IMR-90 (cell line): ENCODE results near the gene CECR2. TPM values are rescaled to one million over a fixed set of nuclear protein-coding genes. Genes with fewer than 3 reads are reported as not detected.

ENCODE experiments used
- ATAC-seq: fragments of 200-7000 bp; cut with Tn5 transposase; 2 replicates; pipeline ENCODE4 v1.9.1; 2020; ENCODE audit warnings: low read depth, mild to moderate bottlenecking, moderate library complexity
- BruUV-seq: library from RNA; stranded (reverse); fragments of 400-500 nt; replicated peaks from 2 replicates; lab custom pipeline; 2021; lab: Mats Ljungman, UMichigan
- CTCF ChIA-PET: fragments of 300-600 bp; formaldehyde crosslinking; extraction: SDS; loops from one replicate; lab custom pipeline; 2021; ENCODE audit warnings: antibody characterized with exemption; lab: Yijun Ruan, JAX
- POLR2A ChIA-PET: fragments of 300-600 bp; sonication (Branson Sonifier 250); formaldehyde crosslinking; loops from one replicate; lab custom pipeline; 2022; ENCODE audit warnings: antibody characterized with exemption; ENCODE audit not compliant: unreplicated experiment; lab: Charles Lee
- DNase-seq: peaks from one replicate; pipeline ENCODE4 v3.0.0; 2013
- H2AFZ ChIP-seq: replicated peaks from 2 replicates; pipeline ENCODE3; 2013; ENCODE audit warnings: low read length, mild to moderate bottlenecking; ENCODE audit not compliant: poor library complexity
- H2AK5ac ChIP-seq: 2 replicates; pipeline ENCODE4 v1.6.1; 2013; ENCODE audit warnings: low read depth, low read length, inconsistent platforms
- H2AK9ac ChIP-seq: replicated peaks from 2 replicates; pipeline ENCODE3; 2013; ENCODE audit warnings: mild to moderate bottlenecking, low read depth, low read length, moderate library complexity; ENCODE audit not compliant: poor library complexity
- H2BK120ac ChIP-seq: 2 replicates; pipeline ENCODE4 v1.6.1; 2013; ENCODE audit warnings: low read depth, low read length, inconsistent platforms
- H2BK15ac ChIP-seq: 3 replicates; pipeline ENCODE4 v1.6.1; 2013; ENCODE audit warnings: low read depth, low read length, inconsistent platforms
- H2BK20ac ChIP-seq: 2 replicates; pipeline ENCODE4 v1.6.1; 2013; ENCODE audit warnings: low read depth, mild to moderate bottlenecking, inconsistent platforms, low read length, moderate library complexity
- H2BK5ac ChIP-seq: 2 replicates; pipeline ENCODE4 v1.6.1; 2013; ENCODE audit warnings: mild to moderate bottlenecking, low read depth, low read length, inconsistent platforms; ENCODE audit not compliant: poor library complexity, severe bottlenecking
- H3K14ac ChIP-seq: replicated peaks from 2 replicates; pipeline ENCODE4 v1.6.1; 2013; ENCODE audit warnings: low read depth, low read length, inconsistent platforms
- H3K18ac ChIP-seq: 2 replicates; pipeline ENCODE4 v1.6.1; 2013; ENCODE audit warnings: low read depth, low read length, control low read depth
- H3K23ac ChIP-seq: 2 replicates; pipeline ENCODE4 v1.6.1; 2013; ENCODE audit warnings: low read depth, low read length, inconsistent platforms
- H3K27ac ChIP-seq: 2 replicates; pipeline ENCODE4 v1.5.1; 2013; ENCODE audit warnings: mild to moderate bottlenecking, control low read depth, low read length; ENCODE audit not compliant: insufficient read depth
- H3K27me3 ChIP-seq: 2 replicates; pipeline ENCODE4 v1.6.1; 2013; ENCODE audit warnings: low read length; ENCODE audit not compliant: control insufficient read depth, insufficient read depth
- H3K36me3 ChIP-seq: 2 replicates; pipeline ENCODE4 v1.6.1; 2013; ENCODE audit warnings: low read length, mixed read lengths; ENCODE audit not compliant: control insufficient read depth, insufficient read depth
- H3K4ac ChIP-seq: 2 replicates; pipeline ENCODE4 v1.6.1; 2013; ENCODE audit warnings: low read depth, low read length, inconsistent platforms
- H3K4me1 ChIP-seq: 2 replicates; pipeline ENCODE4 v1.6.1; 2013; ENCODE audit warnings: low read length, mixed read lengths; ENCODE audit not compliant: control insufficient read depth, insufficient read depth
- H3K4me2 ChIP-seq: 2 replicates; pipeline ENCODE4 v1.6.1; 2013; ENCODE audit warnings: low read depth, mild to moderate bottlenecking, control low read depth, low read length, moderate library complexity
- H3K4me3 ChIP-seq: 2 replicates; pipeline ENCODE4 v1.5.1; 2013; ENCODE audit warnings: low read depth, mild to moderate bottlenecking, control low read depth, low read length, moderate library complexity; ENCODE audit not compliant: insufficient read depth
- H3K56ac ChIP-seq: 2 replicates; pipeline ENCODE4 v1.6.1; 2013; ENCODE audit warnings: low read length, inconsistent platforms; ENCODE audit not compliant: insufficient read depth; ENCODE audit errors: extremely low read depth
- H3K79me1 ChIP-seq, 2 experiments: 2 replicates each; pipeline ENCODE4 v1.6.1; 2013; ENCODE audit warnings: low read length in 2 of 2, inconsistent platforms in 1 of 2, low read depth in 1 of 2
- H3K9ac ChIP-seq: 2 replicates; pipeline ENCODE4 v1.6.1; 2013; ENCODE audit warnings: low read depth, low read length, control low read depth
- H3K9me1 ChIP-seq: 2 replicates; pipeline ENCODE4 v1.6.1; 2013; ENCODE audit warnings: low read length, inconsistent platforms; ENCODE audit not compliant: insufficient read depth
- H3K9me3 ChIP-seq: 2 replicates; pipeline ENCODE4 v1.6.1; 2013; ENCODE audit warnings: low read length; ENCODE audit not compliant: control insufficient read depth, insufficient read depth
- H4K20me1 ChIP-seq: 2 replicates; pipeline ENCODE4 v1.6.1; 2013; ENCODE audit warnings: low read length, inconsistent platforms; ENCODE audit not compliant: insufficient read depth
- H4K5ac ChIP-seq: 2 replicates; pipeline ENCODE4 v1.6.1; 2013; ENCODE audit warnings: mild to moderate bottlenecking, low read depth, low read length, control low read depth
- H4K8ac ChIP-seq, 2 experiments: 2 replicates each; pipeline ENCODE4 v1.6.1; 2013; ENCODE audit warnings: low read depth in 2 of 2, low read length in 2 of 2, control low read depth in 1 of 2, inconsistent platforms in 1 of 2
- H4K91ac ChIP-seq: 2 replicates; pipeline ENCODE4 v1.6.1; 2013; ENCODE audit warnings: low read depth, low read length, inconsistent platforms; ENCODE audit not compliant: insufficient read depth
- ELK1 ChIP-seq: fragments of 150-350 bp; IDR thresholded peaks from 2 replicates; pipeline ENCODE4 v1.6.1; 2016; ENCODE audit warnings: low read depth, mild to moderate bottlenecking, low read length, moderate library complexity, borderline replicate concordance
- USF2 ChIP-seq: fragments of 150-350 bp; IDR thresholded peaks from 2 replicates; pipeline ENCODE4 v1.6.1; 2017; ENCODE audit warnings: mild to moderate bottlenecking, antibody characterized with exemption, low read length, low read depth
- WGBS, 2 experiments: methylation state at CpG; one replicate each; pipeline versions ENCODE4 v1.1.5 to v1.1.7; 2013; ENCODE audit warnings: missing lambda C conversion rate in 2 of 2; ENCODE audit not compliant: insufficient read length in 1 of 2; ENCODE audit errors: extremely low coverage in 2 of 2; 5-methylcytosine and 5-hydroxymethylcytosine counted together
- dilution Hi-C: fragments of 300-500 bp; cut with HindIII; formaldehyde crosslinking; loops from one replicate; pipeline ENCODE4 v1.14.3; 2018; ENCODE audit warnings: low sequenced_read_pairs; ENCODE audit not compliant: unreplicated experiment
- in situ Hi-C: fragments of 300-500 bp; cut with MboI; formaldehyde crosslinking; loops from 3 replicates; pipeline ENCODE4 v1.14.3; 2019; ENCODE audit warnings: low sequenced_read_pairs, inconsistent platforms, mixed read lengths
- intact Hi-C: fragments of 100-400 bp; cut with micrococcal nuclease; formaldehyde crosslinking; loops from 2 replicates; pipeline ENCODE4 v1.10.0; 2022
- polyA plus RNA-seq, 3 experiments: library from polyadenylated mRNA; depleted of rRNA; stranded (reverse); fragments of >200 nt; gene quantifications; 2 replicates each; pipeline ENCODE4 v1.2.3, GENCODE V29; 2012; ENCODE audit warnings: low replicate concordance in 1 of 3
- total RNA-seq: library from RNA; depleted of rRNA; stranded (reverse); fragments of >200 nt; gene quantifications from 2 replicates; pipeline ENCODE4 v1.2.3, GENCODE V29; 2012

The CECR2 gene
- total and polyA plus RNA-seq, 2 of the 4 experiments (the other 2 are of a cell fraction) = under 0.01 TPM; not detected in 1

GRCh38 chr22:17601031-17601430, 231.8 kb downstream of the CECR2 start:
- H2BK5ac ChIP-seq = no peak overlapping the region
- H3K4me2 ChIP-seq = no peak overlapping the region
- intact Hi-C loops (no loop called here), in situ Hi-C loops (no loop called here), dilution Hi-C loops (no loop called here)
- no peak for ATAC-seq
- H4K8ac ChIP-seq = no peak overlapping the region
- TF ChIP-seq USF2 = no peak
- no peak for TF ChIP-seq ELK1
- BruUV-seq = no TSS peak
- H3K79me1 ChIP-seq = peaks cover 16 to 47% of the 10 kb centered on the region in 2 experiments
- H2BK15ac ChIP-seq = no peak overlapping the region
- no peaks in the 10 kb centered on the region for H3K9me3 ChIP-seq
- H3K18ac ChIP-seq = no peak overlapping the region
- no peak overlapping the region for H2BK20ac ChIP-seq
- H3K4me3 ChIP-seq = no peak overlapping the region
- no peak overlapping the region for H3K23ac ChIP-seq
- H2AFZ ChIP-seq = no peak overlapping the region
- no peak overlapping the region for H2BK120ac ChIP-seq
- H3K56ac ChIP-seq = no peak overlapping the region
- CTCF ChIA-PET = interaction anchor here (0.6 to 1.3 kb wide), 2 partner anchors 42 to 548 kb away, joined by 3 read pairs; no protein-coding TSS in a partner anchor
- DNase-seq = no peak
- peaks cover 41% of the 10 kb centered on the region for H3K36me3 ChIP-seq
- peaks cover 20% of the 10 kb centered on the region; the same call in 1 of the 2 replicates for H4K20me1 ChIP-seq
- peaks cover 11% of the 10 kb centered on the region for H3K9me1 ChIP-seq
- H3K9ac ChIP-seq = no peak overlapping the region
- no peak overlapping the region for H3K14ac ChIP-seq
- no peak overlapping the region for H3K27ac ChIP-seq
- no peak overlapping the region for H2AK9ac ChIP-seq
- no peak overlapping the region for H4K91ac ChIP-seq
- no peak overlapping the region for H4K5ac ChIP-seq
- WGBS, 2 experiments = 83% methylated on average over 2 of the region's 3 CpGs; no CpG with 5 or more reads in 1 of the 2 experiments
- POLR2A ChIA-PET = no interaction called here
- H3K27me3 ChIP-seq = no peaks in the 10 kb centered on the region
- no peaks in the 10 kb centered on the region for H3K4me1 ChIP-seq
- no peak overlapping the region for H2AK5ac ChIP-seq
- H3K4ac ChIP-seq = no peak overlapping the region
